Astrocyte (in vitro differentiated cells and primary cell): ENCODE results near the gene PLAAT4. TPM values are rescaled to one million over a fixed set of nuclear protein-coding genes. Genes with fewer than 3 reads are reported as not detected.

Experiments used
- total RNA-seq: library from RNA; stranded (reverse); gene quantifications from 2 replicates; pipeline ENCODE4 v1.2.1, GENCODE V29; 2021

Gene PLAAT4
- total RNA-seq, 1 donor from 2014 or later = 4.9 TPM

Other genes with a start within 250 kb of the PLAAT4 start
- not detected in 2 replicates for gene SLC22A9, start 167.0 kb upstream of the PLAAT4 start, total RNA-seq
- gene PLAAT5, start 45.6 kb upstream of the PLAAT4 start, total RNA-seq = 0.36 and 0.50 TPM in 2 replicates
- not detected in 2 replicates for gene LGALS12, start 30.7 kb upstream of the PLAAT4 start, total RNA-seq
- gene PLAAT2, start 26.6 kb downstream of the PLAAT4 start, total RNA-seq = 0.52 TPM in 1 of 2 replicates, not detected in the other
- 11.5 and 15.5 TPM in 2 replicates for gene PLAAT3, start 77.6 kb downstream of the PLAAT4 start, total RNA-seq
- 45.2 and 47.9 TPM in 2 replicates for gene ATL3, start 134.6 kb downstream of the PLAAT4 start, total RNA-seq
- gene RTN3, start 144.7 kb downstream of the PLAAT4 start, total RNA-seq = 99.5 and 106 TPM in 2 replicates
- 29.0 and 31.2 TPM in 2 replicates for gene ZFTA, start 232.0 kb downstream of the PLAAT4 start, total RNA-seq